Measurements from ENCODE around the gene RPS6KA2. TPM values are rescaled to one million over a fixed set of nuclear protein-coding genes. Genes with fewer than 3 reads are reported as not detected.

The RPS6KA2 gene
- total and polyA plus RNA-seq, 2 experiments from 2014 or later: 12.5 to 25.3 TPM

GRCh38 chr6:166625356-166625755 is 1.7 kb downstream of the RPS6KA2 start (continued):
- TF ChIP-seq STAT1 (IDR thresholded peaks at IDR 0.05; ENCODE audit: unreplicated experiment) (no peak), ZNF462 (CRISPR knock-in tag; IDR thresholded peaks at IDR 0.05) (no peak), JUNB (IDR thresholded peaks at IDR 0.05; ENCODE audit: unreplicated experiment) (no peak), EZH2 (IDR thresholded peaks at IDR 0.05; ENCODE audit: low read depth, unreplicated experiment) (no peak), NANOG (IDR thresholded peaks at IDR 0.05; ENCODE audit: borderline replicate concordance) (no peak), ZNF331 (CRISPR knock-in tag; IDR thresholded peaks at IDR 0.05; ENCODE audit: low read depth) (no peak)

GRCh38 chr6:166624275-166624674 is 2.8 kb downstream of the RPS6KA2 start:
- peaks cover 14% of the 10 kb centered on the region for H3F3A ChIP-seq (replicated peaks; ENCODE audit: low read depth)
- Mint-ChIP-seq H3K9me3 (no peaks in the 10 kb centered on the region), H3K4me1 (peaks cover 55% of the 10 kb centered on the region), H3K27ac (no peak overlapping the region), H3K36me3 (ENCODE audit: low read depth) (no peaks in the 10 kb centered on the region; the same call in 1 of the 3 replicates), H3K4me3 (no peak overlapping the region), H3K27me3 (ENCODE audit: insufficient read depth, low read depth, poor library complexity) (peaks cover 19% of the 10 kb centered on the region)
- no peak for ATAC-seq
- H3K4me1 ChIP-seq (ENCODE audit: insufficient read depth): peaks cover 46% of the 10 kb centered on the region
- no peaks in the 10 kb centered on the region for H3K36me3 ChIP-seq (ENCODE audit: insufficient read depth)
- H3K79me2 ChIP-seq (replicated peaks; ENCODE audit: insufficient read depth): peaks cover 60% of the 10 kb centered on the region
- H3K9me2 ChIP-seq (ENCODE audit: insufficient read depth): no peaks in the 10 kb centered on the region
- peaks cover 17% of the 10 kb centered on the region for H3K27me3 ChIP-seq (ENCODE audit: insufficient read depth)
- no peak overlapping the region for H3K4me3 ChIP-seq
- H4K20me1 ChIP-seq (replicated peaks; ENCODE audit: insufficient read depth): peaks cover 10% of the 10 kb centered on the region; the same call in 1 of the 2 replicates
- no peak for DNase-seq (ENCODE audit: low spot score)
- no peak overlapping the region for H2AFZ ChIP-seq
- H3K4me2 ChIP-seq: no peak overlapping the region
- H3K27ac ChIP-seq (ENCODE audit: low read depth): no peak overlapping the region
- TF ChIP-seq EZH2phosphoT487 (IDR thresholded peaks at IDR 0.05; ENCODE audit: unreplicated experiment): no peak
- no peak for TF ChIP-seq ETS1 (IDR thresholded peaks at IDR 0.05)
- TF ChIP-seq JUNB (IDR thresholded peaks at IDR 0.05; ENCODE audit: unreplicated experiment): no peak
- TF ChIP-seq ZNF114 (CRISPR knock-in tag; IDR thresholded peaks at IDR 0.05): no peak
- TF ChIP-seq ZNF462 (CRISPR knock-in tag; IDR thresholded peaks at IDR 0.05): no peak
- no peak for TF ChIP-seq CREB1 (CRISPR knock-in tag; IDR thresholded peaks at IDR 0.05; ENCODE audit: low read depth)
